AG10803 (cell line): ENCODE data around the gene BBLN.

Experiments used
- DNase-seq: peaks from one replicate; pipeline ENCODE4 v3.0.0; 2010; ENCODE audit warnings: low read depth
- H3K4me3 ChIP-seq: 2 replicates; pipeline ENCODE4 v1.5.1; 2011; ENCODE audit warnings: mild to moderate bottlenecking, low read length, control low read depth
- CTCF ChIP-seq: conservative IDR thresholded peaks from 2 replicates; pipeline ENCODE4 v1.5.1; 2011; ENCODE audit warnings: mild to moderate bottlenecking, low read length, control low read depth, inconsistent platforms

BBLN gene

GRCh38 chr9:128121924-128122808 lies 37.9 kb upstream of the BBLN start:
- no peak for DNase-seq
- no peak overlapping the region for H3K4me3 ChIP-seq
- TF ChIP-seq CTCF = no peak

- no peak for DNase-seq
- no peak for TF ChIP-seq CTCF
- H3K4me3 ChIP-seq = no peak overlapping the region
Observed at GRCh38 chr9:128122809-128123175, 37.3 kb upstream of the BBLN start.

GRCh38 chr9:128123451-128124080 lies 36.5 kb upstream of the BBLN start:
- no peak for DNase-seq
- no peak for TF ChIP-seq CTCF
- no peak overlapping the region for H3K4me3 ChIP-seq

- no peak for DNase-seq
- TF ChIP-seq CTCF = no peak
- no peak overlapping the region for H3K4me3 ChIP-seq
Observed at GRCh38 chr9:128124451-128124850, 35.6 kb upstream of the BBLN start.

- no peak overlapping the region for H3K4me3 ChIP-seq
- peak; percentile 49 for DNase-seq
Observed at GRCh38 chr9:128124873-128125579, 35.0 kb upstream of the BBLN start.

More at GRCh38 chr9:128124873-128125579, 35.0 kb upstream of the BBLN start:
- peak; percentile 60 for TF ChIP-seq CTCF
